Transverse colon (tissue), 3 donors: ENCODE data around the gene ST8SIA1.

Source experiments
- CTCF ChIP-seq, 5 experiments: fragments of 200-600 bp in 3 of 5; fragments of 450-650 bp in 2 of 5; sonication (generic) in 3 of 5; IDR thresholded peaks; 1 replicate in 2 of 5; 2 replicates in 3 of 5; pipeline ENCODE4 v1.5.1; 2016 to 2017; ENCODE audit warnings: antibody characterized with exemption in 5 of 5, inconsistent platforms in 3 of 5, mild to moderate bottlenecking in 2 of 5, moderate library complexity in 1 of 5
- EP300 ChIP-seq: sonication (generic); formaldehyde crosslinking; IDR thresholded peaks from one replicate; pipeline ENCODE4 v1.6.1; 2017; ENCODE audit warnings: antibody characterized with exemption, low read depth
- POLR2A ChIP-seq: fragments of 450-650 bp; IDR thresholded peaks from one replicate; pipeline ENCODE4 v1.6.1; 2016; ENCODE audit warnings: antibody characterized with exemption, mild to moderate bottlenecking, moderate library complexity

GRCh38 chr12:22276313-22276712 is 58.2 kb downstream of the ST8SIA1 start:
- TF ChIP-seq EP300 (no peak), CTCF (IDR thresholded peaks at IDR 0.05) (no peak), POLR2A (no peak)
